SK-N-SH (cell line): ENCODE measurements around the gene SMARCD3.

Source experiments
- POLR2AphosphoS5 ChIP-seq: IDR thresholded peaks from 2 replicates; pipeline ENCODE4 v1.6.1; 2012; ENCODE audit warnings: low read depth, low read length
- RAD21 ChIP-seq: IDR thresholded peaks from 2 replicates; pipeline ENCODE4 v1.6.1; 2012; ENCODE audit warnings: mild to moderate bottlenecking, low read length
- USF2 ChIP-seq: fragments of 150-350 bp; IDR thresholded peaks from 2 replicates; pipeline ENCODE4 v1.6.1; 2017; ENCODE audit warnings: antibody characterized with exemption, low read length, low read depth, borderline replicate concordance
- TF ChIP-seq, protein P1 (sequence below): fragments of 200-600 bp; sonication (generic); IDR thresholded peaks from 2 replicates; pipeline ENCODE4 v1.6.1; 2017; ENCODE audit warnings: antibody characterized with exemption, mild to moderate bottlenecking, moderate library complexity

- TF ChIP-seq USF2 (no peak), RAD21 (no peak), POLR2AphosphoS5 (no peak)
- TF ChIP-seq, protein P1, sequence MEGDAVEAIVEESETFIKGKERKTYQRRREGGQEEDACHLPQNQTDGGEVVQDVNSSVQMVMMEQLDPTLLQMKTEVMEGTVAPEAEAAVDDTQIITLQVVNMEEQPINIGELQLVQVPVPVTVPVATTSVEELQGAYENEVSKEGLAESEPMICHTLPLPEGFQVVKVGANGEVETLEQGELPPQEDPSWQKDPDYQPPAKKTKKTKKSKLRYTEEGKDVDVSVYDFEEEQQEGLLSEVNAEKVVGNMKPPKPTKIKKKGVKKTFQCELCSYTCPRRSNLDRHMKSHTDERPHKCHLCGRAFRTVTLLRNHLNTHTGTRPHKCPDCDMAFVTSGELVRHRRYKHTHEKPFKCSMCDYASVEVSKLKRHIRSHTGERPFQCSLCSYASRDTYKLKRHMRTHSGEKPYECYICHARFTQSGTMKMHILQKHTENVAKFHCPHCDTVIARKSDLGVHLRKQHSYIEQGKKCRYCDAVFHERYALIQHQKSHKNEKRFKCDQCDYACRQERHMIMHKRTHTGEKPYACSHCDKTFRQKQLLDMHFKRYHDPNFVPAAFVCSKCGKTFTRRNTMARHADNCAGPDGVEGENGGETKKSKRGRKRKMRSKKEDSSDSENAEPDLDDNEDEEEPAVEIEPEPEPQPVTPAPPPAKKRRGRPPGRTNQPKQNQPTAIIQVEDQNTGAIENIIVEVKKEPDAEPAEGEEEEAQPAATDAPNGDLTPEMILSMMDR, result no peak
Observed at GRCh38 chr7:151252961-151253711, 4.6 kb upstream of the SMARCD3 start.
